ENCODE data around the gene PAK6. TPM values are rescaled to one million over a fixed set of nuclear protein-coding genes. Genes with fewer than 3 reads are reported as not detected.

Gene PAK6
- total and polyA plus RNA-seq, 9 of the 15 experiments (the other 6 are each of a cell fraction or from before 2014, with no cell fraction given), result 0.03 to 0.74 (median 0.16) TPM; not detected in 2

GRCh38 chr15:40282147-40282868 lies 43.4 kb downstream of the PAK6 start (continued):
- TF ChIP-seq MAZ (CRISPR knock-in tag; conservative IDR thresholded peaks at IDR 0.05 in 1 of 2, IDR thresholded peaks at IDR 0.05 in 1 of 2), result peak; percentile 12 to 36; a peak in 1 of 4 replicates
- TF ChIP-seq DACH1 (IDR thresholded peaks at IDR 0.05; ENCODE audit: partially characterized antibody), result no peak
- TF ChIP-seq TCFL5 (CRISPR knock-in tag; conservative IDR thresholded peaks at IDR 0.05), result no peak
- TF ChIP-seq MNT (conservative IDR thresholded peaks at IDR 0.05), result peak in 1 of 2 experiments; percentile 56; a peak in 1 of 4 replicates
- no peak for TF ChIP-seq SIRT6 (IDR thresholded peaks at IDR 0.05; ENCODE audit: low read depth, low read length)
- TF ChIP-seq SOX6 (IDR thresholded peaks at IDR 0.05), result no peak
- no peak for TF ChIP-seq SNAPC5 (CRISPR knock-in tag; IDR thresholded peaks at IDR 0.05)
- TF ChIP-seq ZNF583 (CRISPR knock-in tag; IDR thresholded peaks at IDR 0.05), result no peak
- TF ChIP-seq FUS (optimal IDR thresholded peaks at IDR 0.05; ENCODE audit: low read depth, low read length), result no peak
- no peak for TF ChIP-seq BCLAF1 (IDR thresholded peaks at IDR 0.05; ENCODE audit: borderline replicate concordance in 1 of 2, control insufficient read depth in 1 of 2, low read depth in 2 of 2, low read length in 1 of 2)
- no peak for TF ChIP-seq CLOCK (CRISPR knock-in tag; IDR thresholded peaks at IDR 0.05; ENCODE audit: borderline replicate concordance)
- 0 out of 2 replicates have a peak, but pooled peaks have one; percentile 40 for TF ChIP-seq HDAC8 (tag; IDR thresholded peaks at IDR 0.05)
- no peak for TF ChIP-seq C11orf30 (IDR thresholded peaks at IDR 0.05; ENCODE audit: low read depth)
- no peak for TF ChIP-seq KLF6 (CRISPR knock-in tag; IDR thresholded peaks at IDR 0.05; ENCODE audit: borderline replicate concordance)
- no peak for TF ChIP-seq LARP7 (IDR thresholded peaks at IDR 0.05)
- TF ChIP-seq GATA2 (CRISPR knock-in tag; IDR thresholded peaks at IDR 0.05), result no peak
- no peak for TF ChIP-seq ZFP1 (CRISPR knock-in tag; IDR thresholded peaks at IDR 0.05)
- TF ChIP-seq ATF7 (IDR thresholded peaks at IDR 0.05), result peak; percentile 39; the same call in 1 of the 2 replicates
- peak; percentile 81; the same call in 1 of the 2 replicates for TF ChIP-seq ZNF830 (CRISPR knock-in tag; IDR thresholded peaks at IDR 0.05)
- no peak for TF ChIP-seq ILK (tag; IDR thresholded peaks at IDR 0.05; ENCODE audit: borderline replicate concordance, low read depth)
- no peak for TF ChIP-seq ZNF717 (CRISPR knock-in tag; IDR thresholded peaks at IDR 0.05)
- TF ChIP-seq ZNF408 (CRISPR knock-in tag; IDR thresholded peaks at IDR 0.05; ENCODE audit: low read depth), result no peak

Measured in K562 (cell line).